GM18861 (cell line): Measurements from ENCODE around the gene MAT2B.

Experiments
- ATAC-seq: cut with Tn5 transposase; IDR thresholded peaks from one replicate; pipeline ENCODE4 v1.9.1; 2021; ENCODE audit not compliant: unreplicated experiment

Gene MAT2B

GRCh38 chr5:163548649-163549048, 43.2 kb downstream of the MAT2B start:
- ATAC-seq = no peak

GRCh38 chr5:163551156-163551555, 45.7 kb downstream of the MAT2B start:
- no peak for ATAC-seq

- ATAC-seq = no peak
Observed at GRCh38 chr5:163552536-163552935, 47.1 kb downstream of the MAT2B start.

GRCh38 chr5:163561339-163561738, 55.9 kb downstream of the MAT2B start:
- no peak for ATAC-seq

- ATAC-seq = no peak
Observed at GRCh38 chr5:163562071-163562470, 56.7 kb downstream of the MAT2B start.

GRCh38 chr5:163563112-163563511, 57.7 kb downstream of the MAT2B start:
- ATAC-seq = no peak

- ATAC-seq = no peak
Observed at GRCh38 chr5:163563880-163564279, 58.5 kb downstream of the MAT2B start.

- ATAC-seq = peak; percentile 45
Observed at GRCh38 chr5:163564321-163564938, 59.0 kb downstream of the MAT2B start.

GRCh38 chr5:163565492-163565891, 60.1 kb downstream of the MAT2B start:
- no peak for ATAC-seq

- ATAC-seq = peak; percentile 73
Observed at GRCh38 chr5:163565931-163566608, 60.7 kb downstream of the MAT2B start.

GRCh38 chr5:163566678-163567077, 61.3 kb downstream of the MAT2B start:
- no peak for ATAC-seq

GRCh38 chr5:163567811-163568210, 62.4 kb downstream of the MAT2B start:
- no peak for ATAC-seq
